H7 (cell line): ENCODE data around the gene NDUFB4. TPM values are rescaled to one million over a fixed set of nuclear protein-coding genes. Genes with fewer than 3 reads are reported as not detected.

Experiments
- DNase-seq: peaks from one replicate; pipeline ENCODE4 v3.0.0; 2012
- H3K27me3 ChIP-seq: 2 replicates; pipeline ENCODE4 v1.6.0; 2011; ENCODE audit warnings: mild to moderate bottlenecking, low read length; ENCODE audit not compliant: control insufficient read depth, insufficient read depth
- H3K36me3 ChIP-seq: replicated peaks from 2 replicates; pipeline ENCODE4 v1.5.1; 2011; ENCODE audit warnings: low read length; ENCODE audit not compliant: control insufficient read depth, insufficient read depth
- H3K4me3 ChIP-seq: 2 replicates; pipeline ENCODE4 v1.5.1; 2011; ENCODE audit warnings: low read depth, mild to moderate bottlenecking, control low read depth, low read length, moderate library complexity; ENCODE audit not compliant: insufficient read depth
- total RNA-seq: library from RNA; depleted of rRNA; stranded (reverse); fragments of >200 nt; shearing (Covaris generic); gene quantifications from 2 replicates; pipeline ENCODE4 v1.2.3, GENCODE V29; 2014; rRNA removed

The NDUFB4 gene
- total RNA-seq = 247 and 262 TPM in 2 replicates

DNA sequence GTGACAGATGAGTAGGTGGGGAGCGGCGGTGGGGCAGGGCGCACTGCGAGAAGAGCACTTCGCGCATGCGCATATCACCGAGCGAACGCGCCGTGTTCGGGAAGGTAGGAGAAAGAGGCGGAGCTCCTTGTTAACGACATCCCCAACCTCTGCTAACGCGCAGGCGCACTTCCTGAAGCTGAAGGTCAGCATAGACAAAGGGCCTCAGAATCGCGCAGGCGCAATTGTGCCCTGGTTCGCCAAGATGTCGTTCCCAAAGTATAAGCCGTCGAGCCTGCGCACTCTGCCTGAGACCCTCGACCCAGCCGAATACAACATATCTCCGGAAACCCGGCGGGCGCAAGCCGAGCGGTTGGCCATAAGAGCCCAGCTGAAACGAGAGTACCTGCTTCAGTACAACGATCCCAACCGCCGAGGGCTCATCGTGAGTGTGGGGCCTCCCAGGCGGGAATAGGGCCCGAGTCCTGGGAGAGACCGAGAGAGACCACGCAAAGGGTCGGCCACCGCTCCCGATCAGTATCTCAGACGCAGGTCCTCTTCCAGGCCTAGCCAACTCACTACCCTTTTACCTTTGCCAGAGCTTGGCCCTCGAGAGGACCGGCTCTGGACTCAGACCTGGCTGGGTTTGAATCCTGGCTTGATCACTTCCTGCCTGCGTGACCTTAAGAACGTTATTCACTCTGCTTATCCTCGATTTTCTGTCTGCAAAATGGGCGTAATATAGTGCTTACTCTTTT, at the start of gene NDUFB4:
Gene NDUFB4 (plus strand): TSS at position 221 of the 737 bp plus-strand sequence. CDS start 24 bp downstream, at position 245.
- peak; percentile 93 for DNase-seq
- peaks cover 4% of the 10 kb centered on the region for H3K36me3 ChIP-seq
- peak within 1 kb of the TSS; percentile 98 for H3K4me3 ChIP-seq
- no peaks in the 10 kb centered on the region for H3K27me3 ChIP-seq

DNA sequence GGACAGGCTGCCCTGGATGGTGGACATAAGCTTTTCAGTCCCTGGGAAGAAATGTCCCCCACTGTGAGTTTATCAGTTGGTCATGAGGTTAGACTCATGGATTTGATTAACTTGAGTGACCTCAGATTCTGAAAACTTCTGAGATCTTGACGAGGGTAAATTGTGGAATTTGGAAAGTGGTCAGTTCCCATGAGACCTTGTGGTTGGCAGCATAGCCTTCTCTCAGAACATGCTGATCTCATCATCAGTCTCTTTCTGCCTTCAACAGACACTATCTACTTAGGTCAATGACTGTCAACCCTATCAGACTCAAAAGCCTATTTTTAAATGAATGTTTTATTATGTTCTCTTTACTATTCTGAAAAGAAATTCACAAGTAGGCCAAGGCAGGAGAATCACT, 45.6 kb upstream of the NDUFB4 start:
- no peak overlapping the region for H3K4me3 ChIP-seq
- no peaks in the 10 kb centered on the region for H3K27me3 ChIP-seq
- DNase-seq = no peak
- no peaks in the 10 kb centered on the region for H3K36me3 ChIP-seq

- DNase-seq = no peak
- Histone ChIP-seq H3K27me3 (no peaks in the 10 kb centered on the region), H3K4me3 (no peak overlapping the region), H3K36me3 (no peaks in the 10 kb centered on the region)
Observed at GRCh38 chr3:120552184-120553172, 43.7 kb upstream of the NDUFB4 start.

DNA sequence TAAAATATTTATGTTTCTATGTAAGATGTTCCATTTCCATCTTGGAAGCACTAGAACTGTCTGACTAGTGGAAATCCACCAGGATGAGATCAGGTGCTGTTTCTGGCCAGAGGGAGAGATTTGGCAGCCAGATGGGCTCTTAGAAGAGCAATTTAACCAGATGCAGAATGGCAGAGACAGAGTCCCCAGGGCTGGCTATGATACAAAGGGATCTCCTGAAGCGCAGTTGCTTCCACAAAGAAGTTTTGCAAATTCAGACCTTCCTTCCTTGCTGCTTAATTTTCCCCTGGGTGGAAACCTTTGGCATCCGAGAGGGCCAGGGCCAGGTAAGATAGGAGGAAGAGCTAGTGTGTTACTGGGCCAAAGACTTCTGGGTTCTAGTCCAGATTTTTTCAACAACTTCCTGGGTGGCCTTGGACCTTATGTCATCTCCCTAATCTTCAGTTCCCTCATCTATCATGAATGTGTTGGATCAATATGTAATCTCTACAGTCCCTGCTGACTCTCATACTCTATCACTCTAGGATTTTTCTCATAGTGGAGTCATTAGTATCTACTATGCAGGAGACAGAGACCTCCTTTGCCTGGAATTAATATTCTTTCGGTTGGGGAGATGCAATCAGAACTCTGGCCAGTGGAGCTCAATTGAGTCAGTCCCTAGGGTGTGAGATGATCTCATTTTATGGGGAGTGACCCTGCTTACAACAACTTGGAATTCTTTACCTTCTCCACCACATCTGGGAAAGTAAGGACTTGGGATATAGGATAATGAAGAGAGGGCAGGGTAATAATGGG, 41.1 kb upstream of the NDUFB4 start:
- Histone ChIP-seq H3K4me3 (no peak overlapping the region), H3K27me3 (no peaks in the 10 kb centered on the region; the same call in 1 of the 2 replicates), H3K36me3 (no peaks in the 10 kb centered on the region)
- DNase-seq = no peak

- Histone ChIP-seq H3K27me3 (no peaks in the 10 kb centered on the region; the same call in 1 of the 2 replicates), H3K36me3 (no peaks in the 10 kb centered on the region), H3K4me3 (no peak overlapping the region)
- DNase-seq = no peak
Observed at GRCh38 chr3:120555657-120556509, 40.3 kb upstream of the NDUFB4 start.

GRCh38 chr3:120557115-120557514, 39.0 kb upstream of the NDUFB4 start:
- Histone ChIP-seq H3K27me3 (no peaks in the 10 kb centered on the region; the same call in 1 of the 2 replicates), H3K4me3 (no peak overlapping the region)
- no peak for DNase-seq

GRCh38 chr3:120558771-120559241, 37.3 kb upstream of the NDUFB4 start:
- H3K4me3 ChIP-seq = peak overlapping the region; percentile 74
- peak; percentile 86 for DNase-seq
- no peaks in the 10 kb centered on the region; the same call in 1 of the 2 replicates for H3K27me3 ChIP-seq
- H3K36me3 ChIP-seq = no peaks in the 10 kb centered on the region

More at GRCh38 chr3:120557115-120557514, 39.0 kb upstream of the NDUFB4 start:
- H3K36me3 ChIP-seq = no peaks in the 10 kb centered on the region

GRCh38 chr3:120559242-120560061, 36.7 kb upstream of the NDUFB4 start:
- DNase-seq = peak; percentile 50
- no peaks in the 10 kb centered on the region; the same call in 1 of the 2 replicates for H3K27me3 ChIP-seq
- H3K36me3 ChIP-seq = no peaks in the 10 kb centered on the region
- H3K4me3 ChIP-seq = peak overlapping the region; percentile 74

DNA sequence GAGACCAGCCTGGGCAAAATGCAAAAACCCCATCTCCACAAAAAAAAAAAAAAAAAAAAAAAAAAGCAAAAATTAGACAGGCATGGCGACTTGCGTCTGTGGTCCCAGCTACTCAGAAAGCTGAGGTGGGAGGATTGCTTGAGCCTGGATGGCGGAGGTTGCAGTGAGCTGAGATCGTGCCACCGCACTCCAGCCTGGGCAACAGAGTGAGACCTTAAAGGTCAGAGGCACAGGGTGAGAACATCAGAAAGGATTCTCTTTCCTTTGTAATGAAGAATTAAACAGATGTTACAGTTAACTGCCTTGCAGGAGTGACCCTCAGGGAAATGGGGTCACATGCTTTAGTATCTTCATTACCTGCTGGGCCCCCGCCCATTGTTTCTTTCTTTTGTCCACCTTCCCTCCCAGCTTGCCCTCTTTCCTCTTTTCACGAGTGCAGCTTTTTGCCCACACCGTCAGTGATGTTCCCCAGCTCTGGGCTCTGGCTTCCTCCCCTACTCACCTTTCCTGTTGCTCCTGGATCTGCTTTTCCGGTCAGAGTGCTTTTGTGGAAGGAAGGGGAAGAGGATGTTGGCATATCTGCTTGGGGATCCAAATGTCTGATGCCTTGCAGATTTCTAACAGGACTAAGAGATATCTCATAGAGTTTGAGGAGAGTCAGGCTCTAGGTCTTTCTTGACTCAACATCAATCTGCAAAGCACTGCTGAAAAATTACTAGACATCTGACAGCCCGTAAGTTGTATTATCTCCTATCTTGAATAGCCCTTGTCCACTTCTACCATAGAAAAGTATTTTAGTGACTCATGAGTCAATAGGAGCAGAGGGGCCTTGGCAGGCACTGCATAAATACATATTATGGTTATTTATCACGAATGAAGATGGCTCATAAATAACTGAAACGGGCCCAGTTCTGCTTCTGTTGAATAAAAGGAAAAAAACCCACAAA, 35.6 kb upstream of the NDUFB4 start:
- peak; percentile 33 for DNase-seq
- H3K36me3 ChIP-seq = no peaks in the 10 kb centered on the region
- peak overlapping the region; percentile 74 for H3K4me3 ChIP-seq
- no peaks in the 10 kb centered on the region; the same call in 1 of the 2 replicates for H3K27me3 ChIP-seq

DNA sequence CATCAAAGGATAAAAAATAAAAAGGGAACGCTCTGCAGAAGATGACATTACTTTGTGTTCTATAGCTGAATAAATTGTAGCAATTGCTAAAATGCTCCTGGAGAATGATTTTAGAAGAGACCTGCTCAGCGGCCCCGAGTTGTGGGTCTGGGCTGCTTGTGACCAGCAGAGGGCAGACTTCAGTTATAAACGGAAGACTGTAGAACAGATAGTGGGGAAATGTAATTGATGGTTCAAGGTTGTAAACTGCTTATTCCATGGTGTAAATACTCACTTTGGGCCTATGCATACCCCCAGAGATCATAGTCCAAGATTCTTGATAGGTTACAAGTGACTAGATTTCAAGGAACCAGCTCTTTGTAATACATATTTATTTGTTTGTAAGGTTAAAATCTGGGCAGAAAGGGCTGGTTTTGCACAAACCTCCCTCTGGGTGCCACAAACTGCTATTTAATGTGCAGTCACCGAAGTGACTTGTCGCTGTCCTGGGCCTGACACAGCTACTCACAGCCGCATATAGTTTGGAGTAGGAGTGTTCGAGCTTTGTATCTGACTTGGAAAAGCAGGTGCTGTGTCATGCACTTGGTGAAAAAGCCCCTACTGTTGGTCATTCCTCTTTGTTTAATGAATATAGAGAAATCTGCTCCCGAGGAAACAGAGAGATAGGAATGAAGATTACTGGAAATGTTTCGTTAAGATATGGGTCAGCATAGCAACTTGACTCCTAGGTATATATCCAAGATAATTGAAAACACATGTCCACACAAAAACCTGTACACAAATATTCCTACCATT, 34.7 kb upstream of the NDUFB4 start:
- Histone ChIP-seq H3K36me3 (no peaks in the 10 kb centered on the region), H3K4me3 (no peak overlapping the region), H3K27me3 (no peaks in the 10 kb centered on the region; the same call in 1 of the 2 replicates)
- peak; percentile 57 for DNase-seq

DNA sequence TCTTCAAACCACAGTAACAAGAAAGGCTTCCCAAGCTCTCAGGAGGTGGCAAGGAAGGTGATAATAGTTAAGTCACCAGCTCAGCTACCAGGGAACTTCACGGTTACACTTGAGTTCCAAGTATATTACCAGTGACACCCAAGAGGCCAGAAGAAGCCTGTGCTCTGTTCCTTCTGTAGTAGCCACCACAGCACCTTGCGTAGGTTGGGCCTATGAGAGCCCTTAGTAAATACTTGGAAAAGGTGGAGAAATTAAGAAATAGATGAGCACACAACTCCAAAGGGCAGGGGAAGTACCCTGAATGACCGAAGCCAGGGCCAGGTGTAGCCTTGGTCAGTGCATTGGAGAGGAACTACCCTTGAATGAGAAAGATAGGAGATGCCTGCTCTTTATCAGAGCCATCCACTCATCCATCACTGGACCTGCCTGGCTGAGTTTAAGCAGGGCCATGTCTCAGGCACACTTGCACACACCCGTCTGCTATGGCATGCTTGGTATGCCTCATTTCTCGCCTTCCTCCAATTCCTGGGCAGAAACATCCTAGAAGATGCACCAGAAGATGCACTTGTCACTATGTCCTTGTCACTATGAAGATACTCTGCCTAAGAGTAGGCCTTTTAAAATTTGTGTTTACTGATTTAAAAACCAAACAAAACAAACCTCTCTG, 32.6 kb upstream of the NDUFB4 start:
- Histone ChIP-seq H3K27me3 (no peaks in the 10 kb centered on the region; the same call in 1 of the 2 replicates), H3K36me3 (no peaks in the 10 kb centered on the region), H3K4me3 (no peak overlapping the region)
- no peak for DNase-seq
